Activated CD4-positive, alpha-beta T cell treated with anti-CD3 and anti-CD28 coated beads, Interleukin-2, amount 50 U/mL, for 4 hours (primary cell): ENCODE measurements around the gene NSMF.

Experiments used
- DNase-seq, 2 experiments: peaks; one replicate each; pipeline ENCODE4 v3.0.0-alpha.2; 2020

The NSMF gene

GRCh38 chr9:137459152-137459600 lies at the start of gene NSMF:
NSMF (minus strand) TSS chr9:137459334; CDS start chr9:137459102, 232 bp downstream.
- DNase-seq = peak; percentile 89 to 92

GRCh38 chr9:137506702-137507171 lies 47.6 kb upstream of the NSMF start:
- no peak for DNase-seq

- DNase-seq = no peak
Measured at GRCh38 chr9:137506274-137506673, 47.1 kb upstream of the NSMF start.

- no peak for DNase-seq
Measured at GRCh38 chr9:137505421-137506140, 46.4 kb upstream of the NSMF start.

GRCh38 chr9:137504432-137504777 lies 45.3 kb upstream of the NSMF start:
- no peak for DNase-seq

GRCh38 chr9:137502008-137502911 lies 43.1 kb upstream of the NSMF start:
- DNase-seq = no peak

GRCh38 chr9:137501457-137501856 lies 42.3 kb upstream of the NSMF start:
- DNase-seq = no peak

- no peak for DNase-seq
Measured at GRCh38 chr9:137500666-137501397, 41.7 kb upstream of the NSMF start.

GRCh38 chr9:137499858-137500661 lies 40.9 kb upstream of the NSMF start:
- DNase-seq = no peak

- no peak for DNase-seq
Measured at GRCh38 chr9:137499416-137499815, 40.3 kb upstream of the NSMF start.

GRCh38 chr9:137498720-137499150 lies 39.6 kb upstream of the NSMF start:
- DNase-seq = no peak

- no peak for DNase-seq
Measured at GRCh38 chr9:137497921-137498719, 39.0 kb upstream of the NSMF start.

GRCh38 chr9:137496601-137497375 lies 37.7 kb upstream of the NSMF start:
- no peak for DNase-seq

- DNase-seq = no peak
Measured at GRCh38 chr9:137494550-137495351, 35.6 kb upstream of the NSMF start.

- DNase-seq = no peak
Measured at GRCh38 chr9:137494104-137494544, 35.0 kb upstream of the NSMF start.

- no peak for DNase-seq
Measured at GRCh38 chr9:137493364-137494103, 34.4 kb upstream of the NSMF start.

- no peak for DNase-seq
Measured at GRCh38 chr9:137492464-137493363, 33.6 kb upstream of the NSMF start.
